T47D (cell line): ENCODE measurements around the gene TARP.

Source experiments
- DNase-seq, 2 experiments: peaks; one replicate each; pipeline versions ENCODE4 v3.0.0 to v3.0.0-alpha.2; 2011 to 2012; ENCODE audit warnings: low read depth in 1 of 2, low spot score in 1 of 2
- JUND ChIP-seq: IDR thresholded peaks from 2 replicates; pipeline ENCODE4 v1.6.1; 2012; ENCODE audit warnings: low read depth
- in situ Hi-C: cut with HindIII; loops from 2 replicates; pipeline ENCODE4 v1.10.0; 2016; ENCODE audit warnings: low sequenced_read_pairs, low pct_unique_long_range_greater_than_20kb

TARP gene

GRCh38 chr7:38311329-38311937 is 38.0 kb upstream of the TARP start:
- in situ Hi-C loops: no loop called here
- no peak for DNase-seq
- no peak for TF ChIP-seq JUND

- no peak for DNase-seq
- TF ChIP-seq JUND: no peak
- in situ Hi-C loops: no loop called here
Observed at GRCh38 chr7:38310591-38311101, 37.2 kb upstream of the TARP start.

- no peak for DNase-seq
- in situ Hi-C loops: no loop called here
- no peak for TF ChIP-seq JUND
Observed at GRCh38 chr7:38309555-38309954, 36.1 kb upstream of the TARP start.

GRCh38 chr7:38308140-38308539 is 34.7 kb upstream of the TARP start:
- no peak for TF ChIP-seq JUND
- no peak for DNase-seq
- in situ Hi-C loops: no loop called here

GRCh38 chr7:38307640-38308039 is 34.2 kb upstream of the TARP start:
- in situ Hi-C loops: no loop called here
- TF ChIP-seq JUND: no peak
- DNase-seq: no peak

GRCh38 chr7:38306914-38307313 is 33.5 kb upstream of the TARP start:
- no peak for DNase-seq
- TF ChIP-seq JUND: no peak
- in situ Hi-C loops: no loop called here

GRCh38 chr7:38306171-38306570 is 32.7 kb upstream of the TARP start:
- TF ChIP-seq JUND: no peak
- in situ Hi-C loops: no loop called here
- DNase-seq: peak in 1 of 2 experiments; percentile 75

GRCh38 chr7:38303866-38304265 is 30.4 kb upstream of the TARP start:
- TF ChIP-seq JUND: no peak
- in situ Hi-C loops: no loop called here
- no peak for DNase-seq

GRCh38 chr7:38300175-38300574 is 26.7 kb upstream of the TARP start:
- TF ChIP-seq JUND: no peak
- in situ Hi-C loops: no loop called here
- DNase-seq: no peak

GRCh38 chr7:38299275-38299931 is 26.0 kb upstream of the TARP start:
- no peak for TF ChIP-seq JUND
- in situ Hi-C loops: no loop called here
- no peak for DNase-seq

- in situ Hi-C loops: no loop called here
- DNase-seq: no peak
- TF ChIP-seq JUND: no peak
Observed at GRCh38 chr7:38296059-38296857, 22.8 kb upstream of the TARP start.

GRCh38 chr7:38294926-38295325 is 21.5 kb upstream of the TARP start:
- no peak for DNase-seq
- no peak for TF ChIP-seq JUND
- in situ Hi-C loops: no loop called here

GRCh38 chr7:38292442-38292841 is 19.0 kb upstream of the TARP start:
- no peak for DNase-seq
- in situ Hi-C loops: no loop called here
- no peak for TF ChIP-seq JUND
